K562 (cell line): Measurements from ENCODE around the gene GAS2L1.

Source experiments
- CTCF ChIP-seq, 3 experiments: IDR thresholded peaks in 2 of 3; conservative IDR thresholded peaks in 1 of 3; 2 replicates each; pipeline ENCODE4 v1.5.1; 2011 to 2012; ENCODE audit warnings: low read length in 3 of 3, mild to moderate bottlenecking in 3 of 3, control low read depth in 2 of 3, improper control_type of control experiment in 1 of 3, inconsistent platforms in 1 of 3, low read depth in 1 of 3, mixed read lengths in 1 of 3, moderate library complexity in 1 of 3; ENCODE audit not compliant: insufficient read depth in 2 of 3
- FIP1L1 ChIP-seq: fragments of 200-400 bp; formaldehyde crosslinking; IDR thresholded peaks from 2 replicates; pipeline ENCODE4 v1.6.1; 2018; ENCODE audit warnings: mild to moderate bottlenecking, low read depth, low read length; ENCODE audit not compliant: poor library complexity, severe bottlenecking
- GABPB2 ChIP-seq: fragments of 250-450 bp; sonication (Bioruptor Pico); conservative IDR thresholded peaks from 2 replicates; pipeline ENCODE4 v1.5.1; 2021; ENCODE audit warnings: mild to moderate bottlenecking
- JUND ChIP-seq, 2 experiments: IDR thresholded peaks; 2 replicates in 1 of 2; 3 replicates in 1 of 2; pipeline ENCODE4 v1.6.1; 2011; ENCODE audit warnings: borderline replicate concordance in 2 of 2, low read depth in 2 of 2, low read length in 2 of 2, improper control_type of control experiment in 1 of 2, missing biosample characterization in 1 of 2, missing genetic modification characterization in 1 of 2, missing genetic modification reagents in 1 of 2
- POLR2A ChIP-seq: fragments of 450-650 bp; conservative IDR thresholded peaks from 2 replicates; pipeline ENCODE4 v1.6.1; 2016
- POLR2AphosphoS2 ChIP-seq: IDR thresholded peaks from 2 replicates; pipeline ENCODE4 v1.6.1; 2012; ENCODE audit warnings: low read length, improper control_type of control experiment
- SP2 ChIP-seq: IDR thresholded peaks from 2 replicates; pipeline ENCODE4 v1.6.1; 2011; ENCODE audit warnings: mild to moderate bottlenecking, low read depth, low read length, moderate library complexity; ENCODE audit not compliant: poor library complexity, severe bottlenecking; ENCODE audit errors: extremely low read depth
- ZBTB2 ChIP-seq: fragments of 450-650 bp; IDR thresholded peaks from 2 replicates; pipeline ENCODE4 v1.6.1; 2016; ENCODE audit warnings: antibody characterized with exemption
- ZBTB7A ChIP-seq: IDR thresholded peaks from 2 replicates; pipeline ENCODE4 v1.6.1; 2011; ENCODE audit warnings: low read depth, mild to moderate bottlenecking, low read length, moderate library complexity, borderline replicate concordance; ENCODE audit not compliant: control insufficient read depth

- TF ChIP-seq POLR2AphosphoS2 (no peak), CTCF (IDR thresholded peaks at IDR 0.05 in 2 of 3, conservative IDR thresholded peaks at IDR 0.05 in 1 of 3; ENCODE audit: insufficient read depth in 2 of 3, low read depth in 1 of 3, low read length in 3 of 3) (no peak), ZBTB2 (no peak), POLR2A (no peak), JUND (IDR thresholded peaks at IDR 0.05; ENCODE audit: borderline replicate concordance, low read depth, low read length) (no peak), JUND (tag; IDR thresholded peaks at IDR 0.05; ENCODE audit: borderline replicate concordance, low read depth, low read length) (no peak), SP2 (no peak), FIP1L1 (no peak), ZBTB7A (no peak), GABPB2 (no peak)
These were observed 24.3 kb downstream of the GAS2L1 start for GRCh38 chr22:29330753-29331152.
